ENCODE data around the gene PLGLB2.
"Not testable (repeated sequence)": the region's sequence is repeated elsewhere in the genome, so short reads cannot be mapped to it uniquely, and the experiment has no call there.

Gene PLGLB2

DNA sequence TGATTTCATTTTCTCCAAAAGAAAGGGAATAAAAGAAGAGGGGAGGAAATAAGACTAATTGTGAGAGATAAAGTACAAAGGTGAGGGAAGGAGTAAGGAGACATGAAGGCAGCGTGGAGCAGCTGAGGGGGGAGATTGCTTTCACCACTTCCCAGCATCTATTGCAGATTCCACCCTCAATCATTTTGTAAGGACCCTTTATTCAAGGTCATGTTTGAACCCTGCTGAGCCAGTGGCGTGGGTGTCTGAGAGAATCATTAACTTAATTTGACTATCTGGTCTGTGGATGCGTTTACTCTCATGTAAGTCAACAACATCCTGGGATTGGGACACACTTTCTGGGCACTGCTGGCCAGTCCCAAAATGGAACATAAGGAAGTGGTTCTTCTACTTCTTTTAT is at the start of gene PLGLB2:
Gene PLGLB2, plus strand, starts transcription at position 297 of the 400 bp plus-strand sequence. Its CDS starts 67 bp downstream, at position 364.
- not testable (repeated sequence) for DNase-seq

DNA sequence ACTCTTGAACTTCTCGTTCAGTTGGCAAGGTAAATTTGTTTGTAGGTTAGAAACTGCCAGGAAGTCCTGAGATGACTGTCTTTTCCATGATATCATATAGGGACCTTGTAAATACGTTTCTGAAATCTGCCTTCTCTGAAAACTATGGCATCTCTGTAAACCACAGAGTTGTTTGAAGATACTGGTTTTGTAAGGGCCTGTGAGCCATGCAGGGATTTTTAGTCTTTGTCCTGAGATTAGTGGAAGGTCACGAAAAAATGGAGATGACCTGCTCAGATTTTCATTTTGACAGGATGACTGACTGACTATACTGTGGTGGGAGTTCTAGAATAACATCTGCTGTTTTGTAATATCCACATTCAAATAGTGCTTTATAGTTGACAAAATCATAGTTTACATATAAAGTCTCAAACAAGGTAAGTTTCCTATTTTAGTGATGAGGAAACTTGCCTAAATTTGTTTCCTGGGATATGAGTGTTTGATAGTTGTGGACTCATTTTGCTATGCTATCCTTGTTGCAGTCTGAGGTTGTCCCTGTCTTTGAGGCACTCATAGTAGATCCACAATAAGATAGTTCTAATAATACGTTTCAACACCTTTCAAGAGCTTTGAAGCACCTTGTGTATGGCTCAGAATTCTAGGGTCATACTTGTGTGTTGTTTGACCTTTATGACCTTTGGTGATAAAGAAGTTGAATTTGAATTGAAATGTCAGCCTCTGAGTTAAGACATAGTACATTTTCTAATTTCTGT is 43.1 kb upstream of the PLGLB2 start:
- not testable (repeated sequence) for DNase-seq

DNA sequence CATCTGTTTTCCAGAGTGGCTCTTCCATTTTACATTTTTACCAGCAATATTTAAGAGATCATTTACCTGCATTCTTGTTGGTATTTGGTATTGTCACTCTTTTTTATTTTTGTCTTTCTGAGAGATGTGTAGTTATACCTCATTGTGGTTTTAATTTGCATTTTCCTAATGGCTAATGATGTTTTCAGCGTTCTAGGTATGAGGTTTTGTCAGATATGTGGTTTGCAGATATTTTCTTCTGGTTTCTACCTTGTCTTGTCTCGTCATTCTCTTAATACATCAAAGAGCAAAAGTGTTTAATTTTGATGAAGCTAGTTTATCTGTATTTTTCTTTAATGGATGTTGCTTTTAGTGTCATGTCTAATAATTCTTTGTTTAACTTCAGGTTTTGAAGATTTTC is 39.5 kb upstream of the PLGLB2 start:
- DNase-seq, result not testable (repeated sequence)

DNA sequence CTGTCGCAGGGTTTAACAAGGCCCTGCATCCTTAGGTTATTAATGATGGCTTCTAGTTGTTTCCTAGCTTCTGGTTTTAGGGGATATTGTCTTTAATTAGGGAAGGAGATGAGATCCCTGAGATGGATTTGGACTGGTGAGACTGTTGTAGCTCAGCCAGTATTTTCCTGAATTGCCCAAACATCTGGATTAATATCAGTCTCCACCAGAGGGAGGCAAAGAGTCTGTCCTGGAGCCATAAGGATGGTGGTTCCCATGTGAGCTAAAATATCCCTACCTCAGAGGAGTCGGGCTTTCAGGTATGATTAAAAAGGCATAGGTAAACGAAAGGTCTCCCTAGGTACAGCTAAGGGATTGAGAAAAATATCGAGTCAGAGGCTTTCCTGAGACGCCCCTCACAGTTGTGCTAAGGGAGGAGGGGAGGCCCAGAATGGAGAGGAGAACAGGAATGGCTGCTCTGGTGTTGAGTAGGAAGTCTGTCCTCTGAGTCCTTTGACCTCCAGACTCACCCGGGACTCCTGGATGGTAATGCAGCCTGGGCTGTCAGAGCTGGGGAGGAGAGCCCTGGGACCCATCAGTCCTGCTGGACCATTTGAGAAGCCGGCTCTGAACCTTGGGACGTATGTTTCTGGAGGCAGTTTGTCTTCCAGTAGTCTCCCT is 19.8 kb upstream of the PLGLB2 start:
- not testable (repeated sequence) for DNase-seq

DNA sequence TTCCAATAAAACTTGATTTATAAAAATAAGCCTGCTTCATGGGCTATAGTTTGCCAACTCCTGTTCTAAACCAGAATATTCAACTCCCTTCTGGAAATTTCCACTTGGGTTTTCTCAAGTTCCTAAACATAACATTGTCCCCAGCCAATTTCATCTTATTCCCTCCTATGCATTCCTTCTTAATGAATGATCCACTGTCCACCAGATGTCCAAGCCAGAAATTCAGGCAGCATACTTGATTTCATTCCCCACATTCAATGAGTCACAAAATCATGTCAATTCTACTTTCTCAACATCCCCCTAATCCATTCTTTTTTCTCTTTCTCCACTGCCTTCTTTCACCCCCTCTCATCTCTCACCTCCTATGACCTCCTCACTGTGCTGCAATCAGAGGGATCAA is 7.0 kb upstream of the PLGLB2 start:
- DNase-seq, result not testable (repeated sequence)

DNA sequence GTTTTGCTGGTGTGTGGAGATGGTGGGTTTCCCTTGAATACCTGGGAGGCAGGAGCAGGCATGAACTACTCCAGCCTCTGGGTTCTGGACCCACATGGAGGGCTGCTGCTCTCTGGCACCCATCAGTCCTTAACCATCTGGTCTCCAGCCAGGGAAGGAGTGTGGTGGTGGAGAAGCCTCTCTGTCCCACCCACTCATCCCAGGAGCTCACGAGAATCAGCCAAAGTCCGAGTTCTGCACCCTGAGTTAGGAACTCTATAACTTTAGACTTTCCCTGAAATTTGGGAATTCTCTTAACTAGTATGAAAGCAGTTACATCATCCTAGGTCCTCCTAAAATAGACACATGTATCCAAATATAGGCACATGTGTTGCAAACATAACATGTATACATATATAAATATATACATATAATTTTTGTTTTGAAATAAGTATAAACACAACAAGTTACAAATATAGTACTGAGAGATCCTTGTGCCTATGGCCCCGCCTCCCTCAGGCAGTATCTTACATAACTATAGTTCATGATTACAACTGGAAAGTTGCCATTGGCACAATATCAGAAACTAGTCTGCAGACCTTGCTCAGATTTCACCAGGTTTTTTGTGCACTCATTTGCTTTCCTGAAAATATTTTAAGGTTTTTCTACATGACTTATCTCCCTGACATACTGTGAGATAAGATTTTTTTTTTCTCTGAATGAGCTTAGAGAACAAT is 5.3 kb upstream of the PLGLB2 start:
- DNase-seq, result not testable (repeated sequence)

DNA sequence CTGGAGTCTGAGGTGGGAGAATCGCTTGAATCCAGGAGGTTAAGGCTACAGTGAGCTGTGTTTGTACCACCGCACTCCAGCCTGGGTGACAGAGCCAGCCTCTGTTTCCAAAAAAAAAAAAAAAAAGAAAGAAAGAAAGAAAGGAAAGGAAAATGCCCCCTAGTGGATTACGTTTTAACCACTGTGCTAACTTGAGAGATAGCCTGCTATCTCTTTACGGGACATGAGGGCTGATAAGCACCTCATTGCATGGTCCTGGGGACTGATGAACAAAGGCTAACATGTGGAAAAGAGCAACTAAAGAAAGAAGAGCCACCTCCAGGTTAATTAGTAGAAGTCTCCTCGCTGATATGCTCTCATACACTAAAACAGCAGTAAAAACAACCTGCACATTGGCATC is 4.2 kb upstream of the PLGLB2 start:
- not testable (repeated sequence) for DNase-seq

DNA sequence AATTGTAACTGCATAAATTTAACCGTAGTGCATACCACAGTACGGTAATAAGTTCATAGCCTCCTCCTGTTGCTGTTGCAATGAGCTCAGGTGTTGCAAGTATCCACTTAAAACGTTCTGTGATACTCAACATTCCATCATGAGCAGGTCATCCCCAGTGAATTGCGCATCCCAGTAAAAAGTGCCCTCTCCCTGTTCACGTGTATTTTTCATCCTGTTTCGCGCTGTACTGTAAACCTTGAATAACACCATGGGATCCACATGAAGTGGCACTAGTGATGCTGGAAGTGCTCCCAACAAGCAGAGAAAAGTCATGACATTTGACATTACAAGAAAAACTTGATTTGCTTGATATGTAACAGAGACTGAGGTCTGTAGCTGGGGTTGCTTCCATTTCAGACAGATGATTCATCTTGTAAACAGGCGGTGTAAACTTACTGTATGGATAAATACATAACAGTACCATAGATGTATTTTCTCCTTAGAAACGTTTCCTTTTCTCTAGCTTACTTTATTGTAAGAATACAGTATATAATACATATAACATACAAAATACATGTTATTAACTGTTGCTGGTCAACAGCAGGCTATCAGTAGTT is 2.4 kb upstream of the PLGLB2 start:
- DNase-seq, result not testable (repeated sequence)

DNA sequence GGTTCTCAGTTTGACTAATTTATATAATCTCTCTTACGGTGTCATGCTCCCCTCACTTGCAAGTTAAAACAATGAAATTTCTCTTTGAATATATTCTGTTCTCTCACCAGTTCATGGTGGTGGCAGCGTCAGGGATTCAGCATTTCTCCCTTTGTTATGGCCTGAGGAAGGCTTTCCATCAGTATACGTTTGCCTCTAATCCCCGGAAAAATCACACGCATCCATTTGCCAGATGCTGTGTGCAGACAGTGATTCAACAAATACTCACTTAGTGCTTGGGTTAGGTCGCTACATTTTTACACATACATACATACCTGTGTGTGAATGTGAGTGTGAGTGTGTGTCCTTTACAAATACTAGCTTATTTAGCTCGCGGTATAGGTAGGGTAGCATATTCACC is 637 bp downstream of the PLGLB2 start:
- DNase-seq, result not testable (repeated sequence)

DNA sequence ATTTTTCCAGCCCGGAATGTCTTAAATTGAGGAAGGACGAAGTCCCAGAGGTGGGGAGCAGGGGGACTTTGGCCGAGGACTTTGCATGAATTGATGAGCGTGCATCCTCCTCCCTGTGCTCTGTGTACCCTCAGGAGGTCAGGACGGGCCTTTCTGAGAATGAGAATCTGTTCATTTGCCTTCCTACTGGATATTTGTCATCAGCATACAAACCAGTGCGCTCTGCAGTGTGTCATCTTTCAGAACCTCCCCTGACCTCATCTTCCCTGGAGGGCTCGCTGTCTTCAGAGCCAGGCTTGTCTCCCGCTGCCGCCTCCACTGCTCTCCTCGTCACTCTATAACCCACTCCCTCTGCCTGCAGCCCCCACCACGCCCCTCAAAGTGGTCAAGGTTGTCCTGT is 2.7 kb downstream of the PLGLB2 start:
- not testable (repeated sequence) for DNase-seq

DNA sequence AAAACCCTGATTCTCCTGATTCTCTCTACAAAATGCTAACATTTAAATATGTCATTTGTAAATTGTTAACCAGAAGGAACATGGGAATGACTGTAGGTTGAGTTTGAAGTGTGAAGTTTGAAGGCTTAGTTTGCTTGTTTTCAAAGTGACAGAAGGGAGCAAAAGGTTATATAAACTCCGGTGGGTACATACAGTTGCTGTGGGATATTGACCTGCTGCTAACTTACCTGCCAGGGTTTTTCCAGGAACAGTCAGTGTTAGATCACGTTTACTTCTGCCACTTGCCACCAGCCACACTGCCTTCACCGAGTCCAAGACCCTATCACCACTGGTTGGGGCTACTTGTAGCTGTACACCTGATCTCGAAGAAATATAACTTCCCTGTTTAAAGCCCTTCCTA is 6.9 kb downstream of the PLGLB2 start:
- DNase-seq, result not testable (repeated sequence)
